SK-N-SH treated with all-trans-retinoic acid at 6 μM for 48 hours (cell line): ENCODE measurements around the gene DLG2.

Experiments used
- ATAC-seq: fragments of 200-7000 bp; cut with Tn5 transposase; 3 replicates; pipeline ENCODE4 v1.9.1; 2020; ENCODE audit warnings: mild to moderate bottlenecking, moderate library complexity
- ARNTL ChIP-seq: fragments of 450-650 bp; formaldehyde crosslinking; IDR thresholded peaks from 2 replicates; pipeline ENCODE4 v1.5.0; 2020; ENCODE audit warnings: low read depth, mild to moderate bottlenecking, moderate library complexity, borderline replicate concordance
- BACH2 ChIP-seq: fragments of 250-450 bp; sonication (Bioruptor Pico); IDR thresholded peaks from 2 replicates; pipeline ENCODE4 v1.9.0; 2021; ENCODE audit warnings: mild to moderate bottlenecking, borderline replicate concordance
- GLIS3 ChIP-seq: fragments of 250-450 bp; sonication (Bioruptor Pico); IDR thresholded peaks from 2 replicates; pipeline ENCODE4 v1.5.0; 2020; ENCODE audit warnings: mild to moderate bottlenecking, moderate library complexity
- ISL1 ChIP-seq: fragments of 250-450 bp; sonication (Bioruptor Pico); IDR thresholded peaks from 2 replicates; pipeline ENCODE4 v2.1.2; 2022; ENCODE audit warnings: mild to moderate bottlenecking, moderate library complexity
- OSR1 ChIP-seq: fragments of 250-450 bp; sonication (Bioruptor Pico); IDR thresholded peaks from 2 replicates; pipeline ENCODE4 v1.8.0; 2022; ENCODE audit warnings: moderate library complexity, mild to moderate bottlenecking, inconsistent platforms
- PPARA ChIP-seq: fragments of 250-450 bp; sonication (Bioruptor Pico); IDR thresholded peaks from 2 replicates; pipeline ENCODE4 v1.5.0; 2020; ENCODE audit warnings: mild to moderate bottlenecking, borderline replicate concordance
- RARB ChIP-seq: fragments of 250-450 bp; sonication (Bioruptor Pico); IDR thresholded peaks from 2 replicates; pipeline ENCODE4 v1.8.0; 2021; ENCODE audit warnings: mild to moderate bottlenecking, moderate library complexity
- SNAI2 ChIP-seq: fragments of 250-450 bp; sonication (Bioruptor Pico); IDR thresholded peaks from 2 replicates; pipeline ENCODE4 v1.5.0; 2020; ENCODE audit warnings: mild to moderate bottlenecking, moderate library complexity
- TCF4 ChIP-seq: fragments of 250-450 bp; sonication (Bioruptor Pico); IDR thresholded peaks from 2 replicates; pipeline ENCODE4 v1.8.0; 2021; ENCODE audit warnings: mild to moderate bottlenecking, moderate library complexity, borderline replicate concordance
- TOX ChIP-seq: fragments of 250-450 bp; sonication (Bioruptor Pico); IDR thresholded peaks from 2 replicates; pipeline ENCODE4 v1.8.0; 2021; ENCODE audit warnings: mild to moderate bottlenecking, moderate library complexity, borderline replicate concordance
- ZC3H10 ChIP-seq: fragments of 250-450 bp; sonication (Bioruptor Pico); IDR thresholded peaks from 2 replicates; pipeline ENCODE4 v1.5.1; 2021; ENCODE audit warnings: mild to moderate bottlenecking, moderate library complexity
- ZFP30 ChIP-seq: fragments of 450-650 bp; formaldehyde crosslinking; IDR thresholded peaks from 2 replicates; pipeline ENCODE4 v1.5.0; 2022; ENCODE audit warnings: mild to moderate bottlenecking, moderate library complexity
- ZNF565 ChIP-seq: fragments of 450-650 bp; formaldehyde crosslinking; conservative IDR thresholded peaks from 2 replicates; pipeline ENCODE4 v1.5.0; 2020; ENCODE audit warnings: low read depth, mild to moderate bottlenecking, moderate library complexity
- ZNF70 ChIP-seq: fragments of 450-650 bp; formaldehyde crosslinking; IDR thresholded peaks from 2 replicates; pipeline ENCODE4 v1.5.0; 2020; ENCODE audit warnings: mild to moderate bottlenecking, moderate library complexity
- TF ChIP-seq, protein P1 (sequence below): fragments of 250-450 bp; sonication (Bioruptor Pico); IDR thresholded peaks from 2 replicates; pipeline ENCODE4 v1.5.0; 2020; ENCODE audit warnings: mild to moderate bottlenecking, moderate library complexity
- TF ChIP-seq, protein P2 (sequence below): fragments of 250-450 bp; sonication (Bioruptor Pico); IDR thresholded peaks from 2 replicates; pipeline ENCODE4 v1.8.0; 2020; ENCODE audit warnings: mild to moderate bottlenecking, moderate library complexity, borderline replicate concordance
- TF ChIP-seq, protein P3 (sequence below): fragments of 250-450 bp; sonication (Bioruptor Pico); IDR thresholded peaks from 2 replicates; pipeline ENCODE4 v1.5.1; 2021; ENCODE audit warnings: mild to moderate bottlenecking, moderate library complexity

Gene DLG2

DNA sequence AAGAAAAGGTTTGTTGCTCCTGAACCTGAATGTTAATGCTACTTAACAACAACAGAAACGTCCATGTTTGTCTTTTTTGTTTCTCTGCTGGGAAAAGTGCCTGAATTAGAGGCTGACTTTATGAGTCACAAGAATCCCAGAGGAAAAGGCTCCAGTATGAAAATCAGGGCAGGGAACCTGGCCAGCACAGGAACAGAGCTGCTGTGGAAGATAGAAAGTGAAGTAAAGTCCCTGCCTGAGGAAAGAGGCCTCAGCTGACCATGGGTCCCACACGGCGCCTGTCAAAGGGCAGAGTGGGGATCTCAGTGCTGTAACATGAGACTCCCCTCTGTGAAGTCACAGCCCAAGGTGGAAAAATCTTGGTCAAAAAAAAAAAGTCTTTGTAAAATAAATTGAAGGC is 1708.7 kb downstream of the DLG2 start:
- ATAC-seq = peak; percentile 21; the same call in 2 of the 3 replicates
- TF ChIP-seq SNAI2 (CRISPR knock-in tag) = no peak
- TF ChIP-seq GLIS3 (CRISPR knock-in tag) = no peak
- TF ChIP-seq ZNF70 (CRISPR knock-in tag) = no peak
- no peak for TF ChIP-seq PPARA (CRISPR knock-in tag)
- no peak for TF ChIP-seq ZFP30 (CRISPR knock-in tag)

DNA sequence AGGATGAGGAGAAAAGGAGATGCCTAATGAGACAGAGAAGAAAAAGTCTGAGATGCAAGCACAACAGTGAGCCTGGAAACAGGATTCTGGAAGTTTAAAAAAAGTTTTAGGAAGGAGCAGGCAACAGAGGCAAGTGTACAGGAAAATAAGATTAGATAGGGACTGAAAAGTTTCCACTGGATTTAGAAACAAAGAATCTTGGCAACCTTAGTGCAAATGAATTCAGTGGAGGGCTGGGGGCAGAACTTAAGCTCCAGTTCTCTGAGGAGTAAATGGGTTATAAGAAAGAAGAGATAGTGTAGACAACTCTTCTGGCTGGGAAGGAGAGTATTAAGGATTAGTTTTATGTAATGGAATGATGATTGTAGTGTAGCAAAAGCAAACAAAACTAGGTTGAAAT is 1712.1 kb downstream of the DLG2 start:
- no peak for ATAC-seq
- no peak for TF ChIP-seq ZC3H10 (CRISPR knock-in tag)
- TF ChIP-seq TOX = no peak
- no peak for TF ChIP-seq RARB
- no peak for TF ChIP-seq TCF4 (CRISPR knock-in tag)
- no peak for TF ChIP-seq GLIS3 (CRISPR knock-in tag)
- TF ChIP-seq ZNF565 (CRISPR knock-in tag) = no peak
- TF ChIP-seq, protein P1, sequence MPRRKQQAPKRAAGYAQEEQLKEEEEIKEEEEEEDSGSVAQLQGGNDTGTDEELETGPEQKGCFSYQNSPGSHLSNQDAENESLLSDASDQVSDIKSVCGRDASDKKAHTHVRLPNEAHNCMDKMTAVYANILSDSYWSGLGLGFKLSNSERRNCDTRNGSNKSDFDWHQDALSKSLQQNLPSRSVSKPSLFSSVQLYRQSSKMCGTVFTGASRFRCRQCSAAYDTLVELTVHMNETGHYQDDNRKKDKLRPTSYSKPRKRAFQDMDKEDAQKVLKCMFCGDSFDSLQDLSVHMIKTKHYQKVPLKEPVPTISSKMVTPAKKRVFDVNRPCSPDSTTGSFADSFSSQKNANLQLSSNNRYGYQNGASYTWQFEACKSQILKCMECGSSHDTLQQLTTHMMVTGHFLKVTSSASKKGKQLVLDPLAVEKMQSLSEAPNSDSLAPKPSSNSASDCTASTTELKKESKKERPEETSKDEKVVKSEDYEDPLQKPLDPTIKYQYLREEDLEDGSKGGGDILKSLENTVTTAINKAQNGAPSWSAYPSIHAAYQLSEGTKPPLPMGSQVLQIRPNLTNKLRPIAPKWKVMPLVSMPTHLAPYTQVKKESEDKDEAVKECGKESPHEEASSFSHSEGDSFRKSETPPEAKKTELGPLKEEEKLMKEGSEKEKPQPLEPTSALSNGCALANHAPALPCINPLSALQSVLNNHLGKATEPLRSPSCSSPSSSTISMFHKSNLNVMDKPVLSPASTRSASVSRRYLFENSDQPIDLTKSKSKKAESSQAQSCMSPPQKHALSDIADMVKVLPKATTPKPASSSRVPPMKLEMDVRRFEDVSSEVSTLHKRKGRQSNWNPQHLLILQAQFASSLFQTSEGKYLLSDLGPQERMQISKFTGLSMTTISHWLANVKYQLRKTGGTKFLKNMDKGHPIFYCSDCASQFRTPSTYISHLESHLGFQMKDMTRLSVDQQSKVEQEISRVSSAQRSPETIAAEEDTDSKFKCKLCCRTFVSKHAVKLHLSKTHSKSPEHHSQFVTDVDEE = no peak
- TF ChIP-seq ARNTL = no peak
- TF ChIP-seq ZFP30 (CRISPR knock-in tag) = no peak
- no peak for TF ChIP-seq SNAI2 (CRISPR knock-in tag)
- no peak for TF ChIP-seq OSR1 (CRISPR knock-in tag)
- TF ChIP-seq, protein P2, sequence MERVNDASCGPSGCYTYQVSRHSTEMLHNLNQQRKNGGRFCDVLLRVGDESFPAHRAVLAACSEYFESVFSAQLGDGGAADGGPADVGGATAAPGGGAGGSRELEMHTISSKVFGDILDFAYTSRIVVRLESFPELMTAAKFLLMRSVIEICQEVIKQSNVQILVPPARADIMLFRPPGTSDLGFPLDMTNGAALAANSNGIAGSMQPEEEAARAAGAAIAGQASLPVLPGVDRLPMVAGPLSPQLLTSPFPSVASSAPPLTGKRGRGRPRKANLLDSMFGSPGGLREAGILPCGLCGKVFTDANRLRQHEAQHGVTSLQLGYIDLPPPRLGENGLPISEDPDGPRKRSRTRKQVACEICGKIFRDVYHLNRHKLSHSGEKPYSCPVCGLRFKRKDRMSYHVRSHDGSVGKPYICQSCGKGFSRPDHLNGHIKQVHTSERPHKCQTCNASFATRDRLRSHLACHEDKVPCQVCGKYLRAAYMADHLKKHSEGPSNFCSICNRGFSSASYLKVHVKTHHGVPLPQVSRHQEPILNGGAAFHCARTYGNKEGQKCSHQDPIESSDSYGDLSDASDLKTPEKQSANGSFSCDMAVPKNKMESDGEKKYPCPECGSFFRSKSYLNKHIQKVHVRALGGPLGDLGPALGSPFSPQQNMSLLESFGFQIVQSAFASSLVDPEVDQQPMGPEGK (CRISPR knock-in tag) = no peak
- TF ChIP-seq, protein P3, sequence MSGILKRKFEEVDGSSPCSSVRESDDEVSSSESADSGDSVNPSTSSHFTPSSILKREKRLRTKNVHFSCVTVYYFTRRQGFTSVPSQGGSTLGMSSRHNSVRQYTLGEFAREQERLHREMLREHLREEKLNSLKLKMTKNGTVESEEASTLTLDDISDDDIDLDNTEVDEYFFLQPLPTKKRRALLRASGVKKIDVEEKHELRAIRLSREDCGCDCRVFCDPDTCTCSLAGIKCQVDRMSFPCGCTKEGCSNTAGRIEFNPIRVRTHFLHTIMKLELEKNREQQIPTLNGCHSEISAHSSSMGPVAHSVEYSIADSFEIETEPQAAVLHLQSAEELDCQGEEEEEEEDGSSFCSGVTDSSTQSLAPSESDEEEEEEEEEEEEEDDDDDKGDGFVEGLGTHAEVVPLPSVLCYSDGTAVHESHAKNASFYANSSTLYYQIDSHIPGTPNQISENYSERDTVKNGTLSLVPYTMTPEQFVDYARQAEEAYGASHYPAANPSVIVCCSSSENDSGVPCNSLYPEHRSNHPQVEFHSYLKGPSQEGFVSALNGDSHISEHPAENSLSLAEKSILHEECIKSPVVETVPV = no peak
- no peak for TF ChIP-seq ISL1 (CRISPR knock-in tag)

DNA sequence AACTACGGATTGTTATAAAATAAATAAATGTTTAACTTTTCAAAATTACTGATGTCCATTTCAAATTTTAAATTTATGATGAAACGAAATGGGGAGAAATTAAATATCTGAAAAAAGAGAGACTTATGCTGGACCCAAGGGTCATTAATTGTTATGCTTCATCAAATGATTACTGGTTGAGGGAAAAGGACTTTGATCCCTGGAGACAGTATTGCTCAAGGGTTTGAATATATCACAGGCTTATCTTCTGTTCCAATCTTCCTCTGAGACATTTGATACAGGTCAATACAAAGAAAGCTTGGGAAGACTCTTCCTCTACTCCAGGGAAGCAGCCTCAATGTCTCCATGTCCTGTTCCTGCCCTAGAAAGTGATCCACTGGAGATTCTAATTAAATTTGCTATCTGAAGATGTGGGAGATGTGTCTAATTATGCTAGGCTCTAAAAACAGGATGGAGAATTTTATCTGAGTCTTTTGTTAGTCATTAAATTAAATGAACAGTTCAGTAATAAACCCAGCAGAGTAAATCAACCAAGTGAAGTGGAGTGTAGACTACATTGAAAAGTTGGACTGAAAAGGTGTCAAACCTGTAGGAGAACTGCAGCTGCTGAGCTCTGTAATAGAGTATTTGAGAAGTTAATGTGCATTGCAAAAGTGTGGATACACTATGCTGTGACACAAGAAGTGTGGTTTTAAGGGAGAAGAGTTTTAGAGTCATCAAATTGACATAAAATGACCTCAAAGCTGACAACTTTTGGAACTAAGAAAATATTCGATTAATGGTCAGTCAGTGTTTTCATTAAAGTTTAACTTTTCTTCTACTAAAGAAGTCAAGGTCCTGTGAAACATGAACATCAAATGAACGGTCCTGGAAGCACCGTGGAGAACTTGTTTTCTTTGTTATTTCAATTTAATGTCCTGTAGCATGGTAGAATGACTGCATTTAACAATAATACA is 1717.3 kb downstream of the DLG2 start:
- TF ChIP-seq ISL1 (CRISPR knock-in tag) (no peak), ARNTL (no peak)
- ATAC-seq = no peak

DNA sequence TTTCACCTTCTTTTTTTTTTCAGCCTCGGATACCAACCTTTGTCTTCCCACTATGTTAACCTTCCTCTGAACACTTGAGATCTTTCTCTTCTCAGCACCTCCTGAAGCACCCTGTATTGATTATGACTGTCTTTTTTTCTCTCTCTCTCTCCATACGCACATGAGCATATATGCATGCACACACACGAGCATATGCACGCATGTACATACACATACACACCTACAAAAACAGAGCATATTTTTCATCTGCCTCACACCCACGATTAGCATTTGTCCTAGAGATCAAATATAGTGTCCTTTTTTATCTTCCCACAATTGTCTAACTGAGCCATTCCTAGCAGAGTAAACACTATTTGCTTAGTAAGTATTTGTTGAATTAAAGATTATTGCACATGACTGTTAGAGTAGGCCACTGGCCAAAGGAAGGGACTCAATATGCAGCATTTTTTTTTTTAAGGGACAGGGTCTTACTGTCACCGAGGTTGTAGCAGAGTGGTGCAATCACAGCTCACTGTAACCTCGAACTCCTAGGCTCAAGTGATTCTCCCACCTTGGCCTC is 1718.8 kb downstream of the DLG2 start:
- ATAC-seq = no peak

DNA sequence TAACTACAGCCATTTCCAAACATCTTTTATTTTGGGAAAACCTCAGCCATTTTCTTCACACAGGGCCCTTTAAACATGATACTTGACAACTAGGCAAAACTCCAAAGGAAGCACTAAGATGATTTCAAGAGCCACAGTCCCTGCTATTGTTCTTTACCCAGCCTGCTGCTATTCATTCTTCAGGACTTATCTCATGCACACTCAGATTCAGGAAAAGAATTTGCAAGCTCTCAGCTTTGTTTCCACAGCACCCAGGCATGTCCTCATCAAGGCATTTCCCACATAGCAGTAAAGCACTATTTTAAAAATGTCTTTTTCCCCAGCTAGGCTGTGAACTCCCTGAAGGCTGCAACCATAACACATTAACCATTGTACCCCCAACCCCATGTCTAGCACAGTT is 1731.6 kb downstream of the DLG2 start:
- TF ChIP-seq, protein P1 = no peak
- peak; percentile 29; the same call in 1 of the 2 replicates for TF ChIP-seq ISL1 (CRISPR knock-in tag)
- TF ChIP-seq, all 23 proteins: peak for 1

More for the DNA sequence above, 1718.8 kb downstream of the DLG2 start:
- TF ChIP-seq PPARA (CRISPR knock-in tag) (no peak), BACH2 (CRISPR knock-in tag) (no peak), ZC3H10 (CRISPR knock-in tag) (no peak)

More for the DNA sequence above, 1731.6 kb downstream of the DLG2 start:
- peak; percentile 60 for ATAC-seq
